Mesodermal cell (in vitro differentiated cells): ENCODE measurements around the gene CUL4A.

Source experiments
- H3K27ac ChIP-seq: 2 replicates; pipeline ENCODE4 v1.7.0; 2013; ENCODE audit warnings: mild to moderate bottlenecking, low read depth, low read length, moderate library complexity; ENCODE audit not compliant: severe bottlenecking
- H3K36me3 ChIP-seq: 2 replicates; pipeline ENCODE4 v1.7.1; 2013; ENCODE audit warnings: mild to moderate bottlenecking, low read length, moderate library complexity; ENCODE audit not compliant: control insufficient read depth, insufficient read depth
- H3K4me1 ChIP-seq: one replicate; pipeline ENCODE4 v1.7.1; 2013; ENCODE audit warnings: mild to moderate bottlenecking, low read length; ENCODE audit not compliant: insufficient read depth, control insufficient read depth, poor library complexity, severe bottlenecking
- H3K4me3 ChIP-seq: 2 replicates; pipeline ENCODE4 v1.7.0; 2013; ENCODE audit warnings: low read length, control low read depth, mild to moderate bottlenecking; ENCODE audit not compliant: insufficient read depth, poor library complexity, severe bottlenecking; ENCODE audit errors: extremely low read depth
- H3K9me3 ChIP-seq: 2 replicates; pipeline ENCODE4 v1.7.1; 2013; ENCODE audit warnings: mild to moderate bottlenecking, low read length, moderate library complexity; ENCODE audit not compliant: control insufficient read depth
- WGBS, 2 experiments: methylation state at CpG; one replicate each; pipeline ENCODE4 v1.1.5; 2013; ENCODE audit warnings: missing lambda C conversion rate in 2 of 2; ENCODE audit not compliant: insufficient coverage in 2 of 2; 5-methylcytosine and 5-hydroxymethylcytosine counted together

CUL4A gene

DNA sequence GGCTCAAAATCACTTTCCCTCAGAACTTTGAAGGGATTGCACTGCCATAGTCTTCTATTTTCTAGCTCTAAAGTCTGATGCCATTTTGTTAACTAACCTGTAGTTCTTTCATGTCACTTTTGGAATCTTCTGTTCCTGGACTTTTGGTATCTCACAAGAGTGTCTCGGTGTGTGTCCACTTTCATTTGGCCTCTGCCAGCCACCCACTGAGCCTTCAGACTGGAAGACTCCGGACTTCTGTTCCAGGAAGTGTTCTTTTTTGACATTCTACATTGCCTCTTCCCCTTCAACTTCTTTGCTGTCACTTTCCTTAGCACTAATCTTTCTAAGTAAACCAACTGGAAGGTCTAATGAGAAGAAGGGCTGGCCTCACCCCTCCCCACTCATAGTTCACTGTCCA, 62.6 kb downstream of the CUL4A start:
- peaks cover 41% of the 10 kb centered on the region for H3K36me3 ChIP-seq
- peaks cover 3% of the 10 kb centered on the region for H3K4me1 ChIP-seq
- no peak overlapping the region for H3K27ac ChIP-seq
- no peaks in the 10 kb centered on the region for H3K9me3 ChIP-seq
- no peak overlapping the region for H3K4me3 ChIP-seq
- WGBS, 2 experiments, result 74 to 100% methylated on average over 1 to 2 of the region's 2 CpGs

DNA sequence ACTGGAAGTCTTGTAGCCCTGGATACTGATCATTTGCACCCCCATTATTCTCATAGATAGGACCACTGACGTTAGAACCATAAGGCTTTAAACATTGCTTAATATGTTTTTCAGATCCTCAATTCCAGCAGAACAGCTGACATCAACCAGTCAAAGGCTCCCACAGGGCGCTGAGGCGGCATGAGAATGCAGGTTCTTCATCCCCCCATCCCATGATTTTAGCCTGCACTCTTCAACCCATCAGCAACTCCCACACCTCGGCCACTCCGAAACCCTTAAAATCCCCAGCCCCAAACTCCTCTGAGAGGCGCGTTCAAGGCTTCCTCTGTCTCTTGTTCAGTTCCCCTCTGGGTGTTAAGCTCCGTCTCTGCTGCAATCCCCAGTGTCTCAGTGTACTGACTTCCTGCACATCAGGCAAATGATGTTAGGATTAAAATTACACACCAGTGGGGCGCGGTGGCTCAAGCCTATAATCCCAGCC, 63.3 kb downstream of the CUL4A start:
- WGBS, 2 experiments, result 92% methylated on average over 9 to 10 of the region's 10 CpGs
- H3K4me3 ChIP-seq, result no peak overlapping the region
- H3K27ac ChIP-seq, result no peak overlapping the region

DNA sequence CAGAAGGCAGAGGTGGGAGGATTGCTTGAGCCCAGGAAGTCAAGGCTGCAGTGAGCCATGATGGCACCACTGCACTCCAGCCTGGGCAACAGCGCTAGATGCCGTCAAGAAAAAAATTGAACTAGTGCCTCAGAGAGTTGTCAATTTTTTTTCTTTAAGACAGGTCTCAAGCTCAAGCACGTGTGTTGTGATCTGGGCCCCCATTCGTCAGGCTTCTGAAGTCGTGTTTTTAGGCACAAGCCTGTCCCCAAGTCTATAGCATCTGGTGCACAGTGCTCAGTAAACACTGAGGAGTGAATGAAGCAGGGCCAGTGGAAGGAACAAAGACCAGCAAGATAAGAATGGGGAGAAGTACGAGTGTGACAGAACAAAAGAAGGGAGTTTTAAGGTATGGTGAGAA, 63.9 kb downstream of the CUL4A start:
- Histone ChIP-seq H3K36me3 (peaks cover 33% of the 10 kb centered on the region), H3K27ac (no peak overlapping the region), H3K9me3 (no peaks in the 10 kb centered on the region), H3K4me1 (peaks cover 3% of the 10 kb centered on the region), H3K4me3 (no peak overlapping the region)
- 88 to 91% methylated on average over 6 of the region's 6 CpGs for WGBS, 2 experiments

More for the DNA sequence above, 63.3 kb downstream of the CUL4A start:
- Histone ChIP-seq H3K9me3 (no peaks in the 10 kb centered on the region), H3K36me3 (peaks cover 38% of the 10 kb centered on the region), H3K4me1 (peaks cover 3% of the 10 kb centered on the region)

DNA sequence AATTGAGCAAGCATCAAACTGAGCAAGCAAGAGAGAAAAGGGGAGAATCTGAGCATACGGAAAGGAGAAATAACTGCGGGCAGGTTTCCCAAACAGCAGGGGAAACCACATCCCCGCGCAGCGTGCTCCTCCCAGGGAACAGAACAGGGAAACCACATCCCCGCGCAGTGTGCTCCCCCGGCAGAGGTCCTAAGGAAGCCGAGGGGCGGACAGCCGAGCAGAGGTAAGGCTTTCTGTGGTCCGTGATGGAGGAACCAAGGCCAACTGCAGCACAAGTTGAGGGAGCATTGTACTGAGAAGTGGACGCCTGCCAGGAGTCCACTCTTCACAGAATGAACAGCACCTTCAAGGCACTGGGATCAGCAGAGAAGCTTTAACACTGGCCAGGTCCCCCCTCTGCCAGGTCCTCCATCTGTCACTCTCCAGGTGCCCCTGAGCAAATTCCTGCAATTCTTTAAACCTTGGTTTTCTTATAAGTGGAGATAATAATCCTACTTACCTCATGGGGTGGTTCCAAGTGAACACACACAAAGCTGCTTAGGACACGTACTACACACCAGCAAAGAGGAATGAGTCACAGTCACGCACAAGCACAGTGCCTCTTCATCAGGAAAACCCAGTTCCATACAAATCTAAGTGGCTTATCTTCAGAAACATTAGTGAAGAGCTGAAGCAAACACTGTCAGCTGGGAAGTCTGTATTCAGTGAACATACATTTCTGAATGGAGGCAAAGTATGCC, 64.6 kb downstream of the CUL4A start:
- H3K27ac ChIP-seq, result no peak overlapping the region

DNA sequence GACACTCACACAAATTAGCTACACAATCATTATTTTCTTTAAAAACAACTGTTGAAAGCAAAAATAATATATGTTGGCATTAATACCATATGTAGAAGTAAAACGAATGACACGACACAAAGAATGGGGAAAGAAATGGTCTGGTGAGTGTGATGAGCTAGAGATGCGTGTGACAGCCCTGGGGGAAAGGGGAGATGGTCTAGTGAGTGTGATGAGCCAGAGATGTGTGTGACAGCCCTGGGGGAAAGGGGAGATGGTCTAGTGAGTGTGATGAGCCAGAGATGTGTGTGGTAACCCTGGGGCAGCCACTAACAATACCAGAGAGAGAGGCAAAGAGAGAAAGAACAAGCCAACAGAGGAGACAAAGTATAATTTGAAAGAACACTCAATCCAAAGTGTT, 65.3 kb downstream of the CUL4A start:
- no peak overlapping the region for H3K4me3 ChIP-seq
- no peaks in the 10 kb centered on the region for H3K9me3 ChIP-seq
- peaks cover 25% of the 10 kb centered on the region for H3K36me3 ChIP-seq
- peaks cover 3% of the 10 kb centered on the region for H3K4me1 ChIP-seq
- no peak overlapping the region for H3K27ac ChIP-seq
- 93 to 95% methylated on average over 2 to 3 of the region's 3 CpGs for WGBS, 2 experiments

More for the DNA sequence above, 64.6 kb downstream of the CUL4A start:
- Histone ChIP-seq H3K4me3 (no peak overlapping the region), H3K9me3 (no peaks in the 10 kb centered on the region), H3K36me3 (peaks cover 26% of the 10 kb centered on the region), H3K4me1 (peaks cover 3% of the 10 kb centered on the region)
- 92 to 96% methylated on average over 14 of the region's 15 CpGs for WGBS, 2 experiments

DNA sequence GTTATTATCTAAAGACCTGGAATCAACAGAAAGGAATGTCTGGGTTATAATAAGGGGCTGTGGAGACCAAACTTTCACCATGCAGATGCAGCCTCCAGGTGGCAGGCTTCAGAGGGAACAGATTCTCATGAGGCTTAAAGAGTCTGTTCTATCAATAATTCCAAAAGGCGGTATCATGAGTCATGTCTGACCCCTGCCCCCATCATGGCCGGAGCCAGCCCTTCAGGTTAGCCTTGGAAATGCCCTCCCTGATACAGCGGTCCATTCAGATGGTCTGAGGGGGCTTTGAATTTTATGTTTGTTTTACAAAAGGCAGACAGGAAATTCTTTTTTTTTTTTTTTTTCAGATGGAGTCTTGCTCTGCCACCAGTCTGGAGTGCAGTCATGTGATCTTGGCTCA, 66.0 kb downstream of the CUL4A start:
- no peaks in the 10 kb centered on the region for H3K9me3 ChIP-seq
- 69 to 83% methylated on average over 1 to 2 of the region's 3 CpGs for WGBS, 2 experiments
- H3K27ac ChIP-seq, result no peak overlapping the region

DNA sequence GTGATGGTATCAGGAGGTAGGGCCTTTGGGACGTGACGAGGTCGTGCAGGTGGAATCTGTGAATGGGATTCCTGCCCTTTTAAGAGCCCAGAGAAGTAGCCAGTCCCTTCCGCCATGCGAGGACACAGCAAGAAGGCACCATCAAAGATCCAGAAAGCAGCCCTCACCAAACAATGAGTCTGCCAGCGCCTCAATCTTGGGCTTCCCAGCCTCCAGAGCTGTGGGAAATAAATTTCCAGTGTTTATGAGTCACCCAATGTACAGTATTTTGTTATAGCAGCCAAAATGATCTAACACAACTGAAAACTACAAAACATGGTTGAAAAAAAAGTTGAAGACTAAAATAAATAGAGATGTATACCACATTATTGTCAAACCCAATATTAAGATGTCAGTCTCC, 70.7 kb downstream of the CUL4A start:
- Histone ChIP-seq H3K27ac (no peak overlapping the region), H3K36me3 (no peaks in the 10 kb centered on the region), H3K4me3 (no peak overlapping the region), H3K4me1 (no peaks in the 10 kb centered on the region), H3K9me3 (no peaks in the 10 kb centered on the region)
- 88 to 93% methylated on average over 4 to 5 of the region's 6 CpGs for WGBS, 2 experiments

More for the DNA sequence above, 66.0 kb downstream of the CUL4A start:
- H3K36me3 ChIP-seq, result peaks cover 25% of the 10 kb centered on the region
- H3K4me1 ChIP-seq, result peaks cover 3% of the 10 kb centered on the region
- no peak overlapping the region for H3K4me3 ChIP-seq

DNA sequence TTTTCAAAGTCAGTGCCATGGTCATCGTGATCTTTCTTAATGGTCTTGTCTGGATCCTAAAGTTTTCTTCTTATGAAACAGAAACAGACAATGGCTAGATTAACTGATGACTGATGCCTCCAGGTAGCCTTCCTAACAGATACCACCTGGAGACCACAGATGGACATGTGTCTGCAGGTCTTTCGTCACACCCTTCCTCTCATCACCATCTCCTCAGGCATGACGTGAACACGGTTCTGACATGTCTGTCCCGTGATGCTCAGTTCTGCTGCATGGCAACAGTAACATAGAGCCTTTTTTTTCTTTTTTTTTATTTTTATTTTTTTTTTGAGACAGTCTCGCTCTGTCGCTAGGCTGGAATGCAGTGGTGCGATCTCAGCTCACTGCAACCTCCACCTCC, 74.5 kb downstream of the CUL4A start:
- Histone ChIP-seq H3K4me3 (no peak overlapping the region), H3K4me1 (no peaks in the 10 kb centered on the region), H3K36me3 (no peaks in the 10 kb centered on the region), H3K9me3 (peaks cover 5% of the 10 kb centered on the region), H3K27ac (no peak overlapping the region)
- whole genome bisulfite sequencing, 2 experiments, result 82 to 84% methylated on average over 5 to 8 of the region's 8 CpGs

DNA sequence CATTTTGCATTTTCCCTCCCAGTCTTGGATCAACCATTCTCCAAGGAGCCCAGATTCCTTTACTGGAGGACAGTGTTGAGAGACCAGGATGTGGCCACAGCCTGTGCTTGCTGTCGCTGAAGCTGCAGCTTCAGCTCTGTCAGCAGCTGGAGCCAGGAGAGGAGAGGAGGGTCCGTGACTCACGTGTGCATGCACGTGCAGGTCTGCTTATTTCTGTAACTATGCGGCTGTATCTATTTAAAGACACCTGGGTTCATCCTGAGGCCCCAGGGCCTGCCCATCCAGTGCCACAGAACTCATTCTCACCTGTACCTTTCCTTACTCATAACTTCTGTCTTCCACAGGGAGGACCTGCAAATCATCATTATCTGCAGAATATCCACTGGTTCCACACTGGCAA, 79.5 kb downstream of the CUL4A start:
- H3K4me1 ChIP-seq, result peaks cover 3% of the 10 kb centered on the region
- no peak overlapping the region for H3K4me3 ChIP-seq
- H3K36me3 ChIP-seq, result no peaks in the 10 kb centered on the region
- peaks cover 5% of the 10 kb centered on the region for H3K9me3 ChIP-seq
- 59 to 80% methylated on average over 2 to 5 of the region's 5 CpGs for WGBS, 2 experiments
- H3K27ac ChIP-seq, result no peak overlapping the region

DNA sequence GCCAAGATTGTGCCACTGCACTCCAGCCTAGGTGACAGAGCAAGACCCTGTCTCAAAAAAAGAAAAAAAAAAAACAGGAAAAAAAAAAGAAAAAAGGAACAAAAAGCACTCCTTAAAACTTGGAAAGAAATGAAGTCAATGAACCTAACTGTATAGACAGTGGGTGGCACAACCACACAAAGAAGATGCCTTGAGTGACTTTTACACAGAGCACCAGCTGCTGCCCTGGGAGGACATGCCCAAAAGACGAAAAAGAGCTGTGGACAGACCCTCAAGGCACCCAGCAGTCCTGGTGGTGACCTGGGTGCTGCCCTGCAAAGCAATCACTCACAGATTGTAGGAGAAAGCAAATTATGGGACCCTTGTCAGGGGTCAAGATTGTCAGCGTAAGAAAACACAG, 81.7 kb downstream of the CUL4A start:
- Histone ChIP-seq H3K27ac (no peak overlapping the region), H3K4me3 (no peak overlapping the region), H3K9me3 (peaks cover 5% of the 10 kb centered on the region), H3K4me1 (peaks cover 3% of the 10 kb centered on the region), H3K36me3 (no peaks in the 10 kb centered on the region)
- 80 to 83% methylated on average over 2 of the region's 2 CpGs for WGBS, 2 experiments
